ENCODE data around the gene LOXHD1. TPM values are rescaled to one million over a fixed set of nuclear protein-coding genes. Genes with fewer than 3 reads are reported as not detected.

The LOXHD1 gene
- polyA plus RNA-seq, 6 donors from 2014 or later, result not detected

Other genes starting within 250 kb of the LOXHD1 start
- gene ST8SIA5, start 99.8 kb upstream of the LOXHD1 start, polyA plus RNA-seq (ENCODE audit: low read depth in 6 of 6), result not detected